Measurements from ENCODE around the gene FOXQ1. TPM values are rescaled to one million over a fixed set of nuclear protein-coding genes. Genes with fewer than 3 reads are reported as not detected.

FOXQ1 gene
- total and polyA plus RNA-seq, 10 of the 15 experiments (the other 5 are each of a cell fraction or from before 2014, with no cell fraction given), result 0.08 TPM; not detected in 9

DNA sequence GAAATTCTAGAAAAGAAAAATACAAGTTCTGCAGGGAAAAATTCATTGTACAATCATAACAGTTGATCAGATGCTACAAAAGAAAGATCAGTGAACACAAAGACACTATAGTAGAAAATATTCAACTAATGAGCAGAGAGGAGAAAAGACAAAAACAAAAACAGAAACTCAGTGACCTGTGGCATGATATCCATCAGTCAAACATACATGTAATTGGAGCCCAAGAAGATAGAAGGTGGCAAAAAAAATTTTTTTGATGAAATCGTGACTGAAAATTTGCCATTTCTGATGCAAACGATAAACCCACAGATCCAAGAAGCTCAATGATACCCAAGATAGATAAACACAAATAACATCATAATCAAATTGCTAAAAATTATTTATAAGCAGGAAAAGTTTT lies 13.1 kb upstream of the FOXQ1 start:
- in situ Hi-C loops (cut with MboI) (no loop called here), intact Hi-C loops (cut with micrococcal nuclease; ENCODE audit: unreplicated experiment) (no loop called here)
- H3K4me1 ChIP-seq (ENCODE audit: control insufficient read depth, insufficient read depth, low read length), result no peaks in the 10 kb centered on the region
- POLR2A ChIA-PET, result no interaction called here
- H3K4me2 ChIP-seq (ENCODE audit: control insufficient read depth, insufficient read depth), result no peak overlapping the region
- CTCF ChIA-PET, result no interaction called here
- no peak for ATAC-seq
- SMC1A ChIA-PET (ENCODE audit: uncharacterized antibody, unreplicated experiment), result no interaction called here
- no TSS peak for BruUV-seq (replicated peaks)
- H3K9ac ChIP-seq (ENCODE audit: control insufficient read depth, insufficient read depth, low read length), result no peak overlapping the region
- DNase-seq (ENCODE audit: low read depth, low spot score), result no peak
- no peak overlapping the region for H3K4me3 ChIP-seq
- no peaks in the 10 kb centered on the region for H3K27me3 ChIP-seq (replicated peaks in 1 of 2; ENCODE audit: control insufficient read depth in 2 of 2, insufficient read depth in 2 of 2, low read length in 1 of 2)
- no peaks in the 10 kb centered on the region for H3K79me2 ChIP-seq (ENCODE audit: control insufficient read depth, insufficient read depth, low read length)
- H3K27ac ChIP-seq (ENCODE audit: control insufficient read depth, insufficient read depth), result no peak overlapping the region
- H4K20me1 ChIP-seq (ENCODE audit: control insufficient read depth, insufficient read depth), result no peaks in the 10 kb centered on the region
- no peaks in the 10 kb centered on the region for H3K9me3 ChIP-seq (replicated peaks; ENCODE audit: control insufficient read depth, insufficient read depth, low read length)
- H3K36me3 ChIP-seq (ENCODE audit: control insufficient read depth in 2 of 2, insufficient read depth in 2 of 2, low read length in 1 of 2), result no peaks in the 10 kb centered on the region
- no peak for TF ChIP-seq EED (IDR thresholded peaks at IDR 0.05; ENCODE audit: low read depth)
- TF ChIP-seq CEBPB (IDR thresholded peaks at IDR 0.05; ENCODE audit: borderline replicate concordance in 1 of 2, low read depth in 2 of 2, low read length in 2 of 2), result no peak
- no peak for TF ChIP-seq POLR2AphosphoS5 (IDR thresholded peaks at IDR 0.05; ENCODE audit: low read length)
- no peak for TF ChIP-seq ETV6 (conservative IDR thresholded peaks at IDR 0.05 in 1 of 2, IDR thresholded peaks at IDR 0.05 in 1 of 2; ENCODE audit: borderline replicate concordance in 1 of 2, low read depth in 1 of 2)
- TF ChIP-seq RAD51 (IDR thresholded peaks at IDR 0.05), result no peak
- TF ChIP-seq RUNX3 (IDR thresholded peaks at IDR 0.05; ENCODE audit: low read length), result no peak
- TF ChIP-seq ZNF622 (IDR thresholded peaks at IDR 0.05), result no peak
- no peak for TF ChIP-seq ESRRA (IDR thresholded peaks at IDR 0.05; ENCODE audit: low read length)
- no peak for TF ChIP-seq EGR1 (IDR thresholded peaks at IDR 0.05; ENCODE audit: borderline replicate concordance in 1 of 2, low read depth in 2 of 2, low read length in 2 of 2)
- no peak for TF ChIP-seq IRF4 (IDR thresholded peaks at IDR 0.05; ENCODE audit: low read depth, low read length)
- TF ChIP-seq, protein P1, sequence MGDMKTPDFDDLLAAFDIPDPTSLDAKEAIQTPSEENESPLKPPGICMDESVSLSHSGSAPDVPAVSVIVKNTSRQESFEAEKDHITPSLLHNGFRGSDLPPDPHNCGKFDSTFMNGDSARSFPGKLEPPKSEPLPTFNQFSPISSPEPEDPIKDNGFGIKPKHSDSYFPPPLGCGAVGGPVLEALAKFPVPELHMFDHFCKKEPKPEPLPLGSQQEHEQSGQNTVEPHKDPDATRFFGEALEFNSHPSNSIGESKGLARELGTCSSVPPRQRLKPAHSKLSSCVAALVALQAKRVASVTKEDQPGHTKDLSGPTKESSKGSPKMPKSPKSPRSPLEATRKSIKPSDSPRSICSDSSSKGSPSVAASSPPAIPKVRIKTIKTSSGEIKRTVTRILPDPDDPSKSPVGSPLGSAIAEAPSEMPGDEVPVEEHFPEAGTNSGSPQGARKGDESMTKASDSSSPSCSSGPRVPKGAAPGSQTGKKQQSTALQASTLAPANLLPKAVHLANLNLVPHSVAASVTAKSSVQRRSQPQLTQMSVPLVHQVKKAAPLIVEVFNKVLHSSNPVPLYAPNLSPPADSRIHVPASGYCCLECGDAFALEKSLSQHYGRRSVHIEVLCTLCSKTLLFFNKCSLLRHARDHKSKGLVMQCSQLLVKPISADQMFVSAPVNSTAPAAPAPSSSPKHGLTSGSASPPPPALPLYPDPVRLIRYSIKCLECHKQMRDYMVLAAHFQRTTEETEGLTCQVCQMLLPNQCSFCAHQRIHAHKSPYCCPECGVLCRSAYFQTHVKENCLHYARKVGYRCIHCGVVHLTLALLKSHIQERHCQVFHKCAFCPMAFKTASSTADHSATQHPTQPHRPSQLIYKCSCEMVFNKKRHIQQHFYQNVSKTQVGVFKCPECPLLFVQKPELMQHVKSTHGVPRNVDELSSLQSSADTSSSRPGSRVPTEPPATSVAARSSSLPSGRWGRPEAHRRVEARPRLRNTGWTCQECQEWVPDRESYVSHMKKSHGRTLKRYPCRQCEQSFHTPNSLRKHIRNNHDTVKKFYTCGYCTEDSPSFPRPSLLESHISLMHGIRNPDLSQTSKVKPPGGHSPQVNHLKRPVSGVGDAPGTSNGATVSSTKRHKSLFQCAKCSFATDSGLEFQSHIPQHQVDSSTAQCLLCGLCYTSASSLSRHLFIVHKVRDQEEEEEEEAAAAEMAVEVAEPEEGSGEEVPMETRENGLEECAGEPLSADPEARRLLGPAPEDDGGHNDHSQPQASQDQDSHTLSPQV (IDR thresholded peaks at IDR 0.05), result no peak
- TF ChIP-seq BRCA1 (IDR thresholded peaks at IDR 0.05; ENCODE audit: low read depth, low read length), result no peak
- no peak for TF ChIP-seq CBX5 (IDR thresholded peaks at IDR 0.05; ENCODE audit: low read depth)
- TF ChIP-seq MTA2 (IDR thresholded peaks at IDR 0.05; ENCODE audit: low read depth), result no peak
- WGBS (ENCODE audit: insufficient coverage, insufficient replicate concordance, low lambda C conversion rate, missing lambda C conversion rate), result 92% methylated on average over 2 of the region's 2 CpGs
- no peak for FAIRE-seq
- RAD21 ChIA-PET (ENCODE audit: unreplicated experiment), result no interaction called here
- no peak overlapping the region for H2AFZ ChIP-seq (ENCODE audit: control insufficient read depth, low read depth, low read length)
